Stimulated activated memory B cell treated with anti-CD40 and anti-IgM and Interleukin-4, amounts not matched to agents 10 μg/mL and 1 μg/mL and 100 μg/mL, for 72 hours (primary cell): Measurements from ENCODE around the gene SLC16A6.
"Not testable (repeated sequence)": the region's sequence is repeated elsewhere in the genome, so short reads cannot be mapped to it uniquely, and the experiment has no call there.

ENCODE experiments used
- ATAC-seq: fragments of 150-1000 bp; cut with Tn5 transposase; 2 replicates; pipeline ENCODE4 v1.10.0; 2021
- H3K27ac Mint-ChIP-seq: one replicate; pipeline ENCODE4 v1.8.0; 2022; ENCODE audit warnings: mild to moderate bottlenecking, mixed read lengths
- H3K27me3 Mint-ChIP-seq: one replicate; pipeline ENCODE4 v1.8.0; 2022; ENCODE audit warnings: mixed read lengths
- H3K36me3 Mint-ChIP-seq: one replicate; pipeline ENCODE4 v1.8.0; 2022; ENCODE audit warnings: mixed read lengths
- H3K4me1 Mint-ChIP-seq: one replicate; pipeline ENCODE4 v1.8.0; 2022; ENCODE audit warnings: mixed read lengths
- H3K4me3 Mint-ChIP-seq: one replicate; pipeline ENCODE4 v1.8.0; 2022; ENCODE audit warnings: mild to moderate bottlenecking, moderate library complexity, mixed read lengths
- H3K9me3 Mint-ChIP-seq: one replicate; pipeline ENCODE4 v1.8.0; 2022; ENCODE audit warnings: mixed read lengths

SLC16A6 gene

DNA sequence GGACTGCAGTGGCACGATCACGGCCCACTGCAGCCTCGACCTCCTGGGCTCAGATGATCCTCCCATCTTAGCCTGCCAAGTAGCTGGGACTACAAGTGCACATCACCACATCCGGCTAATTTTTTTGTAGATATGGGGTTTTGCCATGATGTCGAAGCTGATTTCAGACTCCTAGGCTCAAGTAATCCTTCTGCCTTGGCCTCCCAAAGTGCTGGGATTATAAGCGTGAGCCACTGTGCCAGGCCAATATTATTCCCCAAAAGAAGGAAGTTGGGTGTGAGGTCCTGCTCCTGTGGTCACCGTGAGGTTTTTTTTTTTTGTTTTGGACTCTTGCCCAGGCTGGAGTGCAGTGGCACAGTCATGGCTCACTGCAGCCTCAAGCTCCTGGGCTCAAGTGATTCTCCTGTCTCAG is 41.6 kb downstream of the SLC16A6 start:
- ATAC-seq: no peak
- H3K9me3 Mint-ChIP-seq: no peaks in the 10 kb centered on the region
- H3K4me1 Mint-ChIP-seq: peaks cover 54% of the 10 kb centered on the region
- peak overlapping the region; percentile 82 for H3K4me3 Mint-ChIP-seq
- H3K27ac Mint-ChIP-seq: peak overlapping the region; percentile 98
- peaks cover 18% of the 10 kb centered on the region for H3K36me3 Mint-ChIP-seq
- H3K27me3 Mint-ChIP-seq: no peaks in the 10 kb centered on the region

DNA sequence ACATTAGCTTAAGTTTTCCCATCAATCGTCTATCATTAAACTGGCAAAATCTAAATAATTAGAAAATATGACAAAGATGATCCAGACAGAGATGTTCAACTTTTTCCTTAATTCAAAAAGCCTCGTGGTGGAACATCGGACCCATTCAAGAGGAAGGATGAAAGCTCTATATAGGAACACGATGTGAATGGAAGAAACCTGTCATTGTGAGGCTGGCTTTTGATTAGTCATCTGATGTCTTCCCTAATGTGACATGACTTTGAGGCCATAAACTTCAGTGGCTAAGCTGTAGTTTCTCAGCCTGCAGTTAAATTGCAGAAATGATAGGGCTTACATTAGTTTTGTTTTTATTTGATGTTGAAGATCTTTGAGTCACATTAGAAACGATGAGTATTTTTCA is 42.0 kb downstream of the SLC16A6 start:
- Mint-ChIP-seq H3K27ac (peak overlapping the region; percentile 98), H3K27me3 (no peaks in the 10 kb centered on the region), H3K9me3 (no peaks in the 10 kb centered on the region), H3K4me3 (peak overlapping the region; percentile 82), H3K36me3 (peaks cover 13% of the 10 kb centered on the region), H3K4me1 (peaks cover 49% of the 10 kb centered on the region)
- ATAC-seq: no peak

DNA sequence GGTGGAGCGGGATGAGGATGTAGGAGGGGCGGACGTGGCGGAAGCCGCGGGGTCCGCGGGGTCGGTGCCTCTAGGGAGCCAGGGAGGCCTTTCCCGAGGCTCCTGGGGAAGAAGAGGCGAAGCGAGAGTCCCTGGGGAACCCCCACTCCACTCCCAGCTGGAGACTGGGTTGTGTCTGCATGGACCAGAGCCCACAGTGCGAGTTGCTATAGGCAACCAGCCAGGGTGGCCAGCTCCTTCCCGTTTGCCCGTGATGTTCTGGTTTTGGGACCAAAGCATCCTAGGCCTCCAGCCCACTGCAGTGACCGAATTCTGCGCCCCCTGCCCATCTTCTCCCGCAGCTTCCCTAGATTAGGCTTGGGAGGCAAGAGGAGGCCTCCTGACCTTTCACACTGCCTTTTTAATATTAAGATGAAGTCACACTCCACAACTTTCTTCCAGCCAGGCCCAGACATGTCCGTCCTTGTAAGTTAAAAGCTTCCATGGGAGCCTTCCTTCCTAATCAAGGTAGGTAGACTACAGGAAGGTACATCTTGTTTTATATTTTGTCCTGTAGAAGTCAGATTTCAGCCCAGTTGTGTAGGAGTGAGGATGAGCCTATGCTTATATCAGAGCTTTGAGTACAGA is 42.6 kb downstream of the SLC16A6 start:
- peaks cover 12% of the 10 kb centered on the region for H3K36me3 Mint-ChIP-seq

DNA sequence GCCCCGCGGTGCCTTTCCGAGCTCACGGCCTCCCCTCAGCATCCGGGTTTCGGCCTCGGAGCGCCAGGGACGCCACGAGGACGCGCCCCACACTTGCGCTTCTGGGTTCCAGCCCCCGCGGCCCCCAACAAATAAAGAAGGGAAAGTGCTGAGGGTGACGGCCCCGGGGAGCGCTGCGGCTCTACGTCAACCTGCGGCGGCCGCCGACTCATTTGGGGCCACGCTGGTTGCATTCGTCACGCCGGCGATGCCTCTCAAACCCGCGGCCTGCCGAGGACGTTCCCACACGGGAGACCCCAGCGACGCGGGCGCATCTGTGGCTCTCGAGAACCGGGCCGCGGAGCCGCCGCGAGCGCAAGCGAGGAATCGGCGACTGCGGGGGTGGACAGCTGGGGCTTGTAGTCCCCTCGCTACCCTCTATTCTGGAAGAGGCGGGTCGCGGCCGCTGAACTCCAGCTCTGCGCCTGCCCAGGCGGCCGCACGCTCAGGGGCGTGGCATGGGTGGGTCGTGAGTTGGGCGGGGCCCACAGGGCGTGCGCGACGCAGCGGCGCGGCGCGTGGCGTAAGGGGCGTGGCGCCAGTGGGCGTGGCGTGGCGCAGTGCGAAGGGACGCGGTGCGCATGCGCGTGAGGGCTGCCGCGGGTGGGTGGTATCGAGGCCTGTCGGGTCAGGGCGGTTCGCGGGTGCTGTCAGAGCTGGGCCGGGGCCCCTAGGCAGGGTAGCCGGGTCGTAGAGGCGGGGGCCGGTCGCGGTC is 43.3 kb downstream of the SLC16A6 start, which contains the start of gene AMZ2:
TSS of gene AMZ2 (plus strand) at position 599 of the 754 bp plus-strand sequence. CDS start 2,145 bp downstream, outside the sequence.
- ATAC-seq: peak; percentile 96
- Mint-ChIP-seq H3K36me3 (peaks cover 6% of the 10 kb centered on the region), H3K4me3 (peak within 1 kb of the TSS; percentile 82), H3K27ac (peak within 1 kb of the TSS; percentile 98), H3K27me3 (no peaks in the 10 kb centered on the region), H3K9me3 (no peaks in the 10 kb centered on the region), H3K4me1 (peaks cover 38% of the 10 kb centered on the region)

More for the DNA sequence above, 42.6 kb downstream of the SLC16A6 start:
- peak; percentile 52 for ATAC-seq
- Mint-ChIP-seq H3K9me3 (no peaks in the 10 kb centered on the region), H3K4me1 (peaks cover 44% of the 10 kb centered on the region), H3K4me3 (peak overlapping the region; percentile 82), H3K27ac (peak overlapping the region; percentile 98), H3K27me3 (no peaks in the 10 kb centered on the region)

DNA sequence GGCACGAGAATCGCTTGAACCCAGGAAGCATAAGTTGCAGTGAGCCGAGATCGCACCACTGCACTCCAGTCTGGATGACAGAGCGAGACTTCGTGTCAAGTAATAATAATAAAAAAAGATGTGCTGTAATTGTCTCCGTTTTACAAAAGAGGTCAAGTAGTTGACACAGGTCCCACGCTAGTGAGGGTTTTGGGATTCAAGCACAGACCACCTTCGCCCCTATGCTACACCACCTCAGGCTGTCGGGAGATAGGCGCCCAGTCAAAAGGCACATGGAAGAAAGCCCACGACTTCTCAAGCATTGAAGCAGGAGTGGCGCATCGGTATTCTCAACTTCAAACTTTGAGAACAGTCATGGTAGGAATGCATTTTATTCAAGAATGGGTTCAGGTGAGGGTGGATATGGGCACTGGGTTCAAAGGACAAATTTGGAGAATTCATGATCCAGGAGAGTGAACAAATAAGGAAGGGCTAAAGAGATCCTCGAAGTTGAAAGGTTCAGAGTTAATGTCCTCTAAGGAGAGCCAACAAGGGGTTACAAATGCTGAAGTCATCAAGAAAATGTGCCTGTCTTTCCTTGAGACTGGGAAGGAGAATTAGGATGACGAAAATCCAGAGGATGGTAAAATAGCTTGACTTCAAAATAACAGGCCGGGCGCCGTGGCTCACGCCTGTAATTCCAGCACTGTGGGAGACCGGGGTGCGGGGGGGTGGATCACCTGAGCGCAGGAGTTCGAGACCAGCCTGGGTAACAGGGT is 44.5 kb downstream of the SLC16A6 start:
- H3K4me1 Mint-ChIP-seq: peaks cover 42% of the 10 kb centered on the region
- H3K36me3 Mint-ChIP-seq: peaks cover 6% of the 10 kb centered on the region
- H3K4me3 Mint-ChIP-seq: peak overlapping the region; percentile 82
- no peaks in the 10 kb centered on the region for H3K9me3 Mint-ChIP-seq
- no peaks in the 10 kb centered on the region for H3K27me3 Mint-ChIP-seq
- no peak for ATAC-seq
- peak overlapping the region; percentile 98 for H3K27ac Mint-ChIP-seq

DNA sequence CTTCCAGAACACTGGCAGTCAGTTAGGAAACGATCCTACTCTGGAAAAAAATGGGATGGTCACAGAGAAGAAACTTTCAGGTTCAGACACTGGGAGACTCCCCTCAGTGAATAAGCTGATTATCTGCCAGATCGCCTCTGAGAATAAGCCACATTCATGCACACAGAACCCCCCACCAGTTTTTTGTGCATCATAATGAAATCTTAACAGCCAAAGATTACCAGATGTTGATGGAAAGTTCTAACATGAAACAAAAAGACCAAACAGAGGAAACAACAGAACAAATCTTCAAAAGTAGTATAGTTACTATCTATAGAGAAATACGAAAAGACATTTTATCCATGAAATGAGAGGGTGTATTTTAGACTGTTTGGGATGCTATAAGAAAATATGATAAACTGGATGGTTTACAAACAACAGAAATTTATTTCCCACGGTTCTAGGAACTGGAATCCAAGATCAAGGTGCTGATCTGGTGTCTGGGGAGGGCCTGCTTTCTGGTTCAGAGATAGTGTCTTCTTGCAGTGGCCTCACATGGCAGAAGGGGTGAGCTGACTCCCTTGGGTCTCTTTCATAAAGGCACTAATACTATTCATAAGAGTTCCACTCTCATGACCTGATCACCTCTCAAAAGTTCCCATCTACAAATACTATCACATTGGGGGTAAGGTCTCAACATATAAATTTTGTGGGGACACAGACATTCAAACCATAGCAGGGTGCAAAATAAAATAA is 51.1 kb downstream of the SLC16A6 start:
- Mint-ChIP-seq H3K36me3 (peaks cover 10% of the 10 kb centered on the region), H3K9me3 (no peaks in the 10 kb centered on the region), H3K4me3 (peak overlapping the region; percentile 33), H3K4me1 (peaks cover 56% of the 10 kb centered on the region), H3K27me3 (no peaks in the 10 kb centered on the region), H3K27ac (peak overlapping the region; percentile 96)
- no peak for ATAC-seq

DNA sequence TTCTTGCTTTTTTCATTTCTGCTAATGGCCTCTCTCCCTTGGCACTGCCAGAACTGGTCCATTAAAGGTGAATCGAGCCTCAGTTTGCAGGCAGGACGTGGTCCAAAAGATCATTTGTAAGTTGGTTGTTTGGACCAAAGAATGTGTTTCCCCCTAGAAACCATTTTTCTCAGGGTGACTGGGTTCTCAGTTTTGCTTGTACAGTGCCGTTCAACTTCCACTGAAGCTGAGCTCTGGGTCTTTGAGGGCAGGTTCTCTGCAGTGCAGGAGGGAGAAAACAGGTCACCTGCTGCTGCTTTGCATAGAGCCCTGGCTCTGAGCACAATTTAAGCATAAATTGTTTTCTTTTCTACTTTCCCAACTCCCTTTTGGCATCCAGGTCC is 52.1 kb downstream of the SLC16A6 start:
- Mint-ChIP-seq H3K9me3 (no peaks in the 10 kb centered on the region), H3K36me3 (peaks cover 10% of the 10 kb centered on the region), H3K27me3 (no peaks in the 10 kb centered on the region), H3K4me3 (peak overlapping the region; percentile 77), H3K27ac (peak overlapping the region; percentile 96), H3K4me1 (peaks cover 62% of the 10 kb centered on the region)
- peak; percentile 64 for ATAC-seq

DNA sequence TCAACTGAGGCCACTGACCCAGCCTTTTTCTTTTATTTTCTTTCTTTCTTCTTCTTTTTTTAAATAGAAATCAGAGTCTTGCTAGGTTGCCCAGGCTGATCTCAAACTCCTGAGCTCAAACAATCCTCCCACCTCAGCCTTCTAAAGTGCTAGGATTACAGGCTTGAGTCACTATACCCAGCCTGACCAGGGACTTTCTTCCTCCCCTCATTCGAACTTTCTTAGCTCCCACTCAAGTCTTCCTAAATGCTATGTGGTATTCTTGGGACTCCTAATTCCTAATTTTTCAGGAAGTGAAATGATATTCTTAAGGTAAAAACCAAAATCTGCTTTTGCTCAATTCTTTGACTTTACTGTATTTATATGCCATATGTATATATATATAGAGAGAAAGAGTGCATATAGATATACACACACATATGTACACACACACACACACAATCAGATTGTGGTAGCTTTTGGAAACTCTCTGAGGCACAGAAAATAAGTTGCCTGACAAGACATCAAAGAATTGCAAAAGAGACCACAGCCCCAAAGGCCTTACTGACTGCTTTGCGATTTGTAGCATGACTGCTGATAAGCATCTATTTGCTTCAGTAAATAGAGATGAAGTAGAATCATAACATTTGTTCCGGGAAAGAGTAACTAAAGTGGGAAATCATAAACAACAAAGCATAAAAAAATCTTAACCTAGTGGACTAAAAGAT is 52.6 kb downstream of the SLC16A6 start:
- ATAC-seq: no peak
- H3K27me3 Mint-ChIP-seq: no peaks in the 10 kb centered on the region
- H3K36me3 Mint-ChIP-seq: peaks cover 10% of the 10 kb centered on the region
- no peaks in the 10 kb centered on the region for H3K9me3 Mint-ChIP-seq
- peak overlapping the region; percentile 96 for H3K27ac Mint-ChIP-seq
- H3K4me1 Mint-ChIP-seq: peaks cover 64% of the 10 kb centered on the region
- peak overlapping the region; percentile 77 for H3K4me3 Mint-ChIP-seq

DNA sequence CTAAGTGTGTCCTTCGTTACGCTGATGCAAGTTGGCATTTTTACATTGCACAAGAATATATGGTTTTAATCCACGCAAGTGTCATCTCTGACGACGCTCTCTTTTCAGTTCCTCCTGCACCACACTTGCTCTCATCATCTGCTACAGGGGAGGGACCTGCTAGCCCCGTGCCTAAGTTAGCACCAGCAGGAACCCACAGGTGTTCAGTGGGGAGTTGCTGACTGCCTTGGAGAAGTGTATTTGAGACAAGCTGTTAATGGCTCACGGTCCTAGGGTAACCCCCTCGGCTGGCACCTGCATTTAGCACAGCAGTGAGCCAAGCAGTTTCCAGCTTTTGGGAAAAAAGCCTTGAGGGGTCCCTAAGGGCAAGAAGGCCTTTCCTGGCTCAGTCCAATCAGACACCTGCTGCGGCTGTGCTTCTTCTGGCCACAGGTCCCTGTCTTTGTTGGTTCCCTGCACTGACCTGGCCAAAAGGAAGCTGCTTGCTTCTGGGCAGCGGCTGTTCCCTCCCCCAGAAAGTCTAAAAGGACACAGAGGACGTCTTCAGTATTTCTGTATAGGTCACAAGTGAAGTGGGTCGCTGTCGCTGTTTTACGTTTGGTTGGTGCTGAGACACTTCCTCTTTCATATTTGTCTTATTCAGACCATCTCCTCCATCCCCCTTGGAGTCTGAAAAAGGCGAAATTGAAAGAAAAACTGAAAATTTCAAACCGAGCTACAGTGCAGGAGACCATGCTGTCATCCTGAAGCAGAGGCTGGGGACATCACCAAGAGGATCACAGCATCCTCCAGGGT is 53.4 kb downstream of the SLC16A6 start:
- not testable (repeated sequence) for H3K9me3 Mint-ChIP-seq, H3K27me3 Mint-ChIP-seq
- Mint-ChIP-seq H3K27ac (peak overlapping the region; percentile 96), H3K36me3 (peaks cover 15% of the 10 kb centered on the region), H3K4me3 (peak overlapping the region; percentile 77), H3K4me1 (peaks cover 68% of the 10 kb centered on the region)
- ATAC-seq: peak; percentile 93

DNA sequence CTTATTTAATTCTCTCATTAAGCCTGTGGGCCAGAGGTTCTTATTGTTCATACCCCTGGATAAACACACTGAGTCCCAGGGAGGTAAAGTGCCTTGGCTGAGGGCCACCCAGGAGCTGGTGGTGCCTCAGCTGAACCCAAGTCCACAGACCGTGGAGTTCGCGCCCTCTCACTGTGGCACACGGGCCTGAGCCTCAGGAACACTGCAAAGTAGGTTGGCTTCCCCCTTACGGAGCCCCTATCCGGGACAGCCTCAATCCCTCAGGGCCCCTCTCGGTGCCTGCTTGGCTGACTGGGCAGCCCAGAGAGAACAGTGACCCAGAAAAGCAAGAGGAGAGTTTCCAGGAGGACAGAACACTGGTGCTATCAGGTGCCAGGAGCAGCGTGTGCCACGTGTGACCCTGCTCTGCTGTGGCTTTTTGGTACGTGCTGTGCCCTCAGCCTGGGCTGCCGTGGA is 55.6 kb downstream of the SLC16A6 start:
- ATAC-seq: peak; percentile 1
- H3K27ac Mint-ChIP-seq: peak overlapping the region; percentile 92
- peaks cover 61% of the 10 kb centered on the region for H3K4me1 Mint-ChIP-seq
- peaks cover 13% of the 10 kb centered on the region for H3K36me3 Mint-ChIP-seq
- peak overlapping the region; percentile 50 for H3K4me3 Mint-ChIP-seq
- not testable (repeated sequence) for H3K27me3 Mint-ChIP-seq, H3K9me3 Mint-ChIP-seq

DNA sequence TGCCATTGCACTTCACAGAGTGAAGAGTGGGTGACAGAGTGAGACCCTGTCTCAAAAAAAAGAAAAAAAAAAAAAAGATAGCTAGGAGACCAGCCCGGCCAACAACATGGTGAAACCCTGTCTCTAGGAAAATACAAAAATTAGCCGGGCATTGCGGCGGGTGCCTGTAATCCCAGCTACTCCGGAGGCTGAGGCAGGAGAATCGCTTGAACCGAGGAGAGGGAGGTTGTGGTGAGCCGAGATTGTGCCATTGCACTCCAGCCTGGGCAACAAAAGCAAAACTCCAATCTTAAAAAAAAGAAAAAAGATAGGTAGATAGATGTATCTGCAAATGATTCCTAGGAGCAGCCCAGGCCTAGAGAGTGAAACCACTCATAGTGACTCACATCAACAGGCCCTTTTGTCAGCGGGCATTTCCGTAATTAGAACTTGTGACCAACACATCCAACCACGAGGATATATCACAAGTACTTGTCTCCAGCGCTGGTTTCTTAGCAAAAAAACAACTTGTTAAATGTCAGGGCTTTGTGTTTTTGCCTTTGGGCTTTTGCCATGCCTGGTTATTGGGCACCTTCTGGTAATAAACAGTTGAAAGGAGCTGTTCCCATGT is 56.1 kb downstream of the SLC16A6 start:
- Mint-ChIP-seq H3K36me3 (peaks cover 12% of the 10 kb centered on the region), H3K4me1 (peaks cover 60% of the 10 kb centered on the region), H3K4me3 (peak overlapping the region; percentile 46), H3K27ac (peak overlapping the region; percentile 92)
- ATAC-seq: peak; percentile 65
- H3K9me3 Mint-ChIP-seq, H3K27me3 Mint-ChIP-seq: not testable (repeated sequence)

DNA sequence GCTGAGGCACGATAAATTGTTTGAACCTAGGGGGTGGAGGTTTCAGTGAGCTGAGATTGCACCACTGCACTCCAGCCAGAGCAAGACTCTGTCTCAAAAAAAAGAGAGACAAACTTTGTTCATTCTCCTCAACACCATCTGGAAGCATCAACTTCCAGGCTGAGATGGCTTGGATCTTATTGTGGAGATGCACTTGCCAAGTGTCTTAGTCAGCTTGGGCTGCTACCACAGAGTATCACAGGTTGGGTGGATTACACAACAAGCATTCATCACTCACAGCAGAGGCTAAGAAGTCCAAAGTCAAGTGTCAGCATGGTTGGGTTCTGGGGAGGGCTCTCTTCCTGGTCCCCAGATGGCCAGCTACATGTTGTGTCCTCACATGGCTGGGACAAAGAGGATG is 58.2 kb downstream of the SLC16A6 start:
- H3K27me3 Mint-ChIP-seq, ATAC-seq, H3K9me3 Mint-ChIP-seq, H3K4me3 Mint-ChIP-seq: not testable (repeated sequence)
- Mint-ChIP-seq H3K27ac (peak overlapping the region; percentile 69), H3K4me1 (peaks cover 56% of the 10 kb centered on the region), H3K36me3 (peaks cover 26% of the 10 kb centered on the region)

DNA sequence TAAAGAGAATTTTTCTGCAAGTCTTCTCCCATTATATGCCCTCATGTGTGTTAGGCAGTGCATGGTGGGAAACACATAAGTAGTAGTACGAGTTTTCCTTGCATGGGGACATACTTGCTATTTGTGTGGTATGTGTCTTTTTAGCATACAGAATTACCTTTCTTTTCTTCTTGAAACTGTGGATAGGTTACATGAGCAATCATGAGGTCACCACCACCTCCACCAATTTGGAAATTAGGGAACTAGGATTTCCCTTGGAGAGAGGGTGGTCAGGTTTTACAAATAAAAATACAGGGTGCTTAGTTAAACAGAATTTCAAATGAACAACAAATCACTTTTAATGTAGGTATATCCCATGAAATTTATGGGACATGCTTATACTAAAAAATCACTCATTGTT is 59.4 kb downstream of the SLC16A6 start:
- Mint-ChIP-seq H3K4me1 (peaks cover 55% of the 10 kb centered on the region), H3K36me3 (peaks cover 31% of the 10 kb centered on the region), H3K9me3 (no peaks in the 10 kb centered on the region), H3K4me3 (no peak overlapping the region), H3K27me3 (no peaks in the 10 kb centered on the region), H3K27ac (peak overlapping the region; percentile 74)
- no peak for ATAC-seq
